GM12878 (cell line): ENCODE measurements around the gene KIAA1328. TPM values are rescaled to one million over a fixed set of nuclear protein-coding genes. Genes with fewer than 3 reads are reported as not detected.

Source experiments
- polyA plus RNA-seq, 11 experiments: library from polyadenylated mRNA; depleted of rRNA in 4 of 11; unstranded in 6 of 11; stranded (reverse) in 5 of 11; fragments of >200 nt; fragmentation: Nextera tagmentation in 4 of 11; fragmentation: Illumina TruSeq in 1 of 11; extraction: Ambion mirVana in 4 of 11; extraction: Trizol in 1 of 11; gene quantifications; 1 replicate in 1 of 11; 2 replicates in 10 of 11; pipeline versions ENCODE4 v1.2.1 to v1.2.3, GENCODE V29; 2011 to 2016; ENCODE audit warnings: inconsistent platforms in 2 of 11, missing spikeins in 2 of 11, low read depth in 1 of 11
- total RNA-seq, 4 experiments: library from RNA; depleted of rRNA in 3 of 4; stranded (reverse); fragments of >200 nt in 3 of 4; fragmentation: Illumina TruSeq in 1 of 4; extraction: Trizol in 1 of 4; gene quantifications; 2 replicates each; pipeline versions ENCODE4 v1.2.1 to v1.2.3, GENCODE V29; 2013 to 2021

KIAA1328 gene
- total and polyA plus RNA-seq, 10 of the 15 experiments (the other 5 are each of a cell fraction or from before 2014, with no cell fraction given) = 3.1 to 7.1 (median 4.6) TPM

Other genes with a start within 250 kb of the KIAA1328 start
- gene TPGS2, start 125 bp upstream of the KIAA1328 start, total RNA-seq (2014; rRNA removed) = 69.4 and 80.3 TPM in 2 replicates
- gene TPGS2, start 125 bp upstream of the KIAA1328 start, total RNA-seq (2014; rRNA removed; fragmentation: Illumina TruSeq; extraction: Trizol) = 60.7 and 66.2 TPM in 2 replicates
- gene TPGS2, start 125 bp upstream of the KIAA1328 start, total RNA-seq (2021) = 84.4 and 87.1 TPM in 2 replicates
- gene TPGS2, start 125 bp upstream of the KIAA1328 start, polyA plus RNA-seq (2011; rRNA removed) = 134 and 181 TPM in 2 replicates
- gene TPGS2, start 125 bp upstream of the KIAA1328 start, polyA plus RNA-seq (2014; fragmentation: Illumina TruSeq; extraction: Trizol) = 111 and 116 TPM in 2 replicates
- 10 to 100 TPM; 39.8 to 43.5 TPM for gene TPGS2, start 125 bp upstream of the KIAA1328 start, polyA plus RNA-seq (2014; fragmentation: Nextera tagmentation; extraction: Ambion mirVana)
- gene TPGS2, start 125 bp upstream of the KIAA1328 start, polyA plus RNA-seq (2014; rRNA removed) = 75.5 and 93.5 TPM in 2 replicates
- 100 to 1,000 TPM; 140 to 147 TPM for gene TPGS2, start 125 bp upstream of the KIAA1328 start, polyA plus RNA-seq (2016; fragmentation: Nextera tagmentation; extraction: Ambion mirVana)